Right atrium auricular region (tissue), 2 donors: ENCODE data around the gene GUF1. TPM values are rescaled to one million over a fixed set of nuclear protein-coding genes. Genes with fewer than 3 reads are reported as not detected.

Experiments
- DNase-seq: peaks from one replicate; pipeline ENCODE4 v3.0.0-alpha.2; 2019; ENCODE audit warnings: low spot score
- H3K27ac ChIP-seq, 2 donors: fragments of 200-600 bp; sonication (generic); 1 replicate in 1 of 2; 2 replicates in 1 of 2; pipeline ENCODE4 v1.5.1; 2016 to 2019
- H3K27me3 ChIP-seq, 2 donors: fragments of 200-600 bp; sonication (generic); one replicate each; pipeline versions ENCODE4 v1.5.1 to v1.6.0; 2017 to 2019
- H3K36me3 ChIP-seq: fragments of 200-600 bp; sonication (generic); one replicate; pipeline ENCODE4 v1.5.1; 2016
- H3K4me1 ChIP-seq, 2 donors: fragments of 200-600 bp; sonication (generic); one replicate each; pipeline versions ENCODE4 v1.5.1 to v1.6.0; 2017 to 2019
- H3K4me3 ChIP-seq, 2 donors: fragments of 200-600 bp; sonication (generic); 1 replicate in 1 of 2; 2 replicates in 1 of 2; pipeline ENCODE4 v1.5.1; 2017 to 2019; ENCODE audit warnings: mild to moderate bottlenecking in 1 of 2, moderate library complexity in 1 of 2
- H3K9me3 ChIP-seq, 2 donors: fragments of 200-600 bp; sonication (generic); one replicate each; pipeline ENCODE4 v1.5.1; 2019
- total RNA-seq, 2 donors: library from RNA; depleted of rRNA; stranded (reverse); fragments of >200 nt; gene quantifications; one replicate each; pipeline ENCODE4 v1.1.0, GENCODE V29; 2016
- TF ChIP-seq, protein P1 (sequence below), 2 donors: fragments of 200-600 bp; sonication (generic); IDR thresholded peaks; one replicate each; pipeline ENCODE4 v1.5.1; 2019; ENCODE audit warnings: antibody characterized with exemption in 2 of 2

The GUF1 gene
- total RNA-seq, 2 donors from 2014 or later = 11.8 to 28.9 TPM

GRCh38 chr4:44713125-44713524, 34.9 kb downstream of the GUF1 start:
- Histone ChIP-seq H3K27ac (no peak overlapping the region), H3K36me3 (no peaks in the 10 kb centered on the region)

GRCh38 chr4:44716597-44716996, 38.4 kb downstream of the GUF1 start:
- Histone ChIP-seq H3K36me3 (no peaks in the 10 kb centered on the region), H3K27ac (no peak overlapping the region), H3K4me1 (no peaks in the 10 kb centered on the region), H3K27me3 (no peaks in the 10 kb centered on the region), H3K4me3 (no peak overlapping the region), H3K9me3 (no peaks in the 10 kb centered on the region)
- TF ChIP-seq, protein P1, sequence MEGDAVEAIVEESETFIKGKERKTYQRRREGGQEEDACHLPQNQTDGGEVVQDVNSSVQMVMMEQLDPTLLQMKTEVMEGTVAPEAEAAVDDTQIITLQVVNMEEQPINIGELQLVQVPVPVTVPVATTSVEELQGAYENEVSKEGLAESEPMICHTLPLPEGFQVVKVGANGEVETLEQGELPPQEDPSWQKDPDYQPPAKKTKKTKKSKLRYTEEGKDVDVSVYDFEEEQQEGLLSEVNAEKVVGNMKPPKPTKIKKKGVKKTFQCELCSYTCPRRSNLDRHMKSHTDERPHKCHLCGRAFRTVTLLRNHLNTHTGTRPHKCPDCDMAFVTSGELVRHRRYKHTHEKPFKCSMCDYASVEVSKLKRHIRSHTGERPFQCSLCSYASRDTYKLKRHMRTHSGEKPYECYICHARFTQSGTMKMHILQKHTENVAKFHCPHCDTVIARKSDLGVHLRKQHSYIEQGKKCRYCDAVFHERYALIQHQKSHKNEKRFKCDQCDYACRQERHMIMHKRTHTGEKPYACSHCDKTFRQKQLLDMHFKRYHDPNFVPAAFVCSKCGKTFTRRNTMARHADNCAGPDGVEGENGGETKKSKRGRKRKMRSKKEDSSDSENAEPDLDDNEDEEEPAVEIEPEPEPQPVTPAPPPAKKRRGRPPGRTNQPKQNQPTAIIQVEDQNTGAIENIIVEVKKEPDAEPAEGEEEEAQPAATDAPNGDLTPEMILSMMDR (IDR thresholded peaks at IDR 0.05) = no peak
- no peak for DNase-seq

More at GRCh38 chr4:44713125-44713524, 34.9 kb downstream of the GUF1 start:
- no peak for DNase-seq
- Histone ChIP-seq H3K4me3 (no peak overlapping the region), H3K27me3 (no peaks in the 10 kb centered on the region), H3K4me1 (no peaks in the 10 kb centered on the region), H3K9me3 (no peaks in the 10 kb centered on the region)
- TF ChIP-seq, protein P1 (IDR thresholded peaks at IDR 0.05) = no peak

- TF ChIP-seq, protein P1 (IDR thresholded peaks at IDR 0.05) = no peak
- DNase-seq = no peak
- H3K4me1 ChIP-seq = peaks cover 0 to 6% of the 10 kb centered on the region in 2 donors
- H3K27ac ChIP-seq = no peak overlapping the region
- H3K4me3 ChIP-seq = no peak overlapping the region
- H3K27me3 ChIP-seq = no peaks in the 10 kb centered on the region
- H3K9me3 ChIP-seq = no peaks in the 10 kb centered on the region
- no peaks in the 10 kb centered on the region for H3K36me3 ChIP-seq
Measured at GRCh38 chr4:44720371-44720770, 42.2 kb downstream of the GUF1 start.

DNA sequence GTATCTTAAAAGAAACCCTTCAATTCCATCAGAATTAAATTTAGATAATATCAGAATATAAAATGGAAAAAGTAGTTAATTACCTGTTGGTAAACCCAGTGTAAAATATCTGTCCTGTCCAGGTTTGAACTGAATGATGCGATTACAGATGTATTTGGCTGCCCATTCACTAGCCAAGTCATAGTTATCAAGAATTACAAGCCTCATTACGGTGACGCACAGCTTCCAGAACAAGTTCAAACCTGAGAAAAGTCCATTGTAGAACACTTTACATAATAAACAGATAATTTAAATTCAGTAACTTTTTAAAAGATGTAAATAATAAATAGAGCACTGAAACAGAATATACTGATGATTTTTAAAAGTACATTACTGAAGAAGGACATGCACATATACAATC, 43.8 kb downstream of the GUF1 start:
- Histone ChIP-seq H3K4me1 (peaks cover 0 to 13% of the 10 kb centered on the region in 2 donors), H3K27ac (no peak overlapping the region), H3K27me3 (no peaks in the 10 kb centered on the region), H3K36me3 (no peaks in the 10 kb centered on the region), H3K4me3 (no peak overlapping the region), H3K9me3 (no peaks in the 10 kb centered on the region)
- DNase-seq = no peak
- TF ChIP-seq, protein P1 (IDR thresholded peaks at IDR 0.05) = no peak

GRCh38 chr4:44725166-44725565, 46.9 kb downstream of the GUF1 start:
- H3K9me3 ChIP-seq = no peaks in the 10 kb centered on the region
- no peaks in the 10 kb centered on the region for H3K36me3 ChIP-seq
- H3K4me1 ChIP-seq = peaks cover 0 to 15% of the 10 kb centered on the region in 2 donors
- H3K27me3 ChIP-seq = no peaks in the 10 kb centered on the region
- TF ChIP-seq, protein P1 (IDR thresholded peaks at IDR 0.05) = no peak
- H3K4me3 ChIP-seq = peak overlapping the region; percentile 92 to 95
- peak overlapping the region in 1 of 2 donors; percentile 91 for H3K27ac ChIP-seq
- DNase-seq = no peak

DNA sequence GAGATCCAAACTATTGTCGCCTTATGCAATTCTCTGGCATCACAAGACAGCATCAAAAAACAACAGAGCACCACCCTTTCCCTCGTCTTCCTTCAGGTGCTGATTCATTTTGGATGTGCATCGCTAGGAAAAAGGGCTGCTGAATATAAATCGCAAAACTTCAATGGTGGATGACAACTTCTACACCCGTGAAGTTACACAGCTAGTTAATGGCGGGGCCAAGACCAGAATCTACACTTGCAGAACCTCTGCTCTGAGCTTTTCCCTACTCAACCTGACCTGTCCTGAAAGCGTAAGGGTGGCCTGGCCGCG, 47.5 kb downstream of the GUF1 start:
- Histone ChIP-seq H3K27ac (peak overlapping the region; percentile 88 to 91), H3K9me3 (no peaks in the 10 kb centered on the region), H3K4me1 (peaks cover 0 to 15% of the 10 kb centered on the region in 2 donors), H3K27me3 (no peaks in the 10 kb centered on the region), H3K4me3 (peak overlapping the region; percentile 92 to 95), H3K36me3 (no peaks in the 10 kb centered on the region)
- TF ChIP-seq, protein P1 (IDR thresholded peaks at IDR 0.05) = no peak
- no peak for DNase-seq
